Measurements from ENCODE around the gene AVPI1. TPM values are rescaled to one million over a fixed set of nuclear protein-coding genes. Genes with fewer than 3 reads are reported as not detected.

Gene AVPI1
- total and polyA plus RNA-seq, 2 of the 13 experiments (the other 11 are each of a cell fraction or from before 2014, with no cell fraction given): 39.8 to 61.2 TPM

DNA sequence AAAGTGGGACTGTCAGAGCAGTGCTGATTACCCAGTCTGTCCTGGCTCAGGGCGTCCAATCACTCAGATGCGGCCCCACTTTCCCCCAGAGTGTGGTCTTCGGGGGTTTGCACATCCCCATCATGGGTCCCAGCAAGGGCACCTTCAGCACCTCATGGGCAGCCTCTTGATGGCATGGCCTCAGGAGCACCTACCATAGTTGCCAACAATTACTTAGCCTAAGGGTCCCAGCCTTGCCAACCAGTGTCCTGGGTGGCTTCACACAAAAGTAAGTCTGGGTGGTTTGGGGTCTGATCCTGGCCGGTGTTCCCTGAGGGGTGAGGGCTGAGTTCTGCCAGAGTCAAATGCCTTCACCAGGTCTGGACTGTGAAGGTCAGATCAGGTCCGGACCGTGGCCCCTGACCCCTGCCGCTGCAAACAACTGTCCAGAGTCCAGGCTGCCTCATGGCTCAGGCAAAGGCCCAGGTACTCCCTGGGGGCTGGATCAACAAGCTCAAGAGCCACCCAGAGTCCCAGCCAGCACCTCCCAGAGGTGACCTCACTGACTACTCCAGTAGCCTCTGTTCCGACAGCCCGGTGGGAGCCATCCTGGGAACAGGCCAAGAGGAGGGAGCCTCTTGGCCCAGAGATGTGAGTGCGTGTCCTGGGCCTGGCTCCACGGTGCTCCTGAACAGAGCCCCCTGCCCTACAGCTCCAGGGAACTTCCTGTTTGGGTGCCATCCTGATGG lies 20.3 kb upstream of the AVPI1 start (continued):
- TF ChIP-seq, protein P1, sequence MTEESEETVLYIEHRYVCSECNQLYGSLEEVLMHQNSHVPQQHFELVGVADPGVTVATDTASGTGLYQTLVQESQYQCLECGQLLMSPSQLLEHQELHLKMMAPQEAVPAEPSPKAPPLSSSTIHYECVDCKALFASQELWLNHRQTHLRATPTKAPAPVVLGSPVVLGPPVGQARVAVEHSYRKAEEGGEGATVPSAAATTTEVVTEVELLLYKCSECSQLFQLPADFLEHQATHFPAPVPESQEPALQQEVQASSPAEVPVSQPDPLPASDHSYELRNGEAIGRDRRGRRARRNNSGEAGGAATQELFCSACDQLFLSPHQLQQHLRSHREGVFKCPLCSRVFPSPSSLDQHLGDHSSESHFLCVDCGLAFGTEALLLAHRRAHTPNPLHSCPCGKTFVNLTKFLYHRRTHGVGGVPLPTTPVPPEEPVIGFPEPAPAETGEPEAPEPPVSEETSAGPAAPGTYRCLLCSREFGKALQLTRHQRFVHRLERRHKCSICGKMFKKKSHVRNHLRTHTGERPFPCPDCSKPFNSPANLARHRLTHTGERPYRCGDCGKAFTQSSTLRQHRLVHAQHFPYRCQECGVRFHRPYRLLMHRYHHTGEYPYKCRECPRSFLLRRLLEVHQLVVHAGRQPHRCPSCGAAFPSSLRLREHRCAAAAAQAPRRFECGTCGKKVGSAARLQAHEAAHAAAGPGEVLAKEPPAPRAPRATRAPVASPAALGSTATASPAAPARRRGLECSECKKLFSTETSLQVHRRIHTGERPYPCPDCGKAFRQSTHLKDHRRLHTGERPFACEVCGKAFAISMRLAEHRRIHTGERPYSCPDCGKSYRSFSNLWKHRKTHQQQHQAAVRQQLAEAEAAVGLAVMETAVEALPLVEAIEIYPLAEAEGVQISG (CRISPR knock-in tag; IDR thresholded peaks at IDR 0.05): peak; percentile 78
- TF ChIP-seq TEAD2 (CRISPR knock-in tag; IDR thresholded peaks at IDR 0.05) (no peak), ZNF512 (CRISPR knock-in tag; IDR thresholded peaks at IDR 0.05) (no peak), MLX (CRISPR knock-in tag; IDR thresholded peaks at IDR 0.05) (no peak), ZNF780A (CRISPR knock-in tag; IDR thresholded peaks at IDR 0.05) (no peak), RFX3 (CRISPR knock-in tag; IDR thresholded peaks at IDR 0.05) (no peak), RBAK (CRISPR knock-in tag; IDR thresholded peaks at IDR 0.05) (no peak), ZNF264 (CRISPR knock-in tag; IDR thresholded peaks at IDR 0.05) (no peak), STAT5B (CRISPR knock-in tag; IDR thresholded peaks at IDR 0.05) (no peak), TGIF2 (CRISPR knock-in tag; IDR thresholded peaks at IDR 0.05) (no peak), ATM (IDR thresholded peaks at IDR 0.05; ENCODE audit: borderline replicate concordance) (no peak), ONECUT2 (CRISPR knock-in tag; IDR thresholded peaks at IDR 0.05) (no peak), ZBTB3 (CRISPR knock-in tag; IDR thresholded peaks at IDR 0.05; ENCODE audit: borderline replicate concordance, low read depth) (no peak), AGO1 (IDR thresholded peaks at IDR 0.05; ENCODE audit: low read depth, low read length, poor library complexity, severe bottlenecking) (no peak)
- TF ChIP-seq, protein P2, sequence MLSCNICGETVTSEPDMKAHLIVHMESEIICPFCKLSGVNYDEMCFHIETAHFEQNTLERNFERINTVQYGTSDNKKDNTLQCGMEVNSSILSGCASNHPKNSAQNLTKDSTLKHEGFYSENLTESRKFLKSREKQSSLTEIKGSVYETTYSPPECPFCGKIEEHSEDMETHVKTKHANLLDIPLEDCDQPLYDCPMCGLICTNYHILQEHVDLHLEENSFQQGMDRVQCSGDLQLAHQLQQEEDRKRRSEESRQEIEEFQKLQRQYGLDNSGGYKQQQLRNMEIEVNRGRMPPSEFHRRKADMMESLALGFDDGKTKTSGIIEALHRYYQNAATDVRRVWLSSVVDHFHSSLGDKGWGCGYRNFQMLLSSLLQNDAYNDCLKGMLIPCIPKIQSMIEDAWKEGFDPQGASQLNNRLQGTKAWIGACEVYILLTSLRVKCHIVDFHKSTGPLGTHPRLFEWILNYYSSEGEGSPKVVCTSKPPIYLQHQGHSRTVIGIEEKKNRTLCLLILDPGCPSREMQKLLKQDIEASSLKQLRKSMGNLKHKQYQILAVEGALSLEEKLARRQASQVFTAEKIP (CRISPR knock-in tag; IDR thresholded peaks at IDR 0.05; ENCODE audit: borderline replicate concordance): no peak
- TF ChIP-seq, protein P3, sequence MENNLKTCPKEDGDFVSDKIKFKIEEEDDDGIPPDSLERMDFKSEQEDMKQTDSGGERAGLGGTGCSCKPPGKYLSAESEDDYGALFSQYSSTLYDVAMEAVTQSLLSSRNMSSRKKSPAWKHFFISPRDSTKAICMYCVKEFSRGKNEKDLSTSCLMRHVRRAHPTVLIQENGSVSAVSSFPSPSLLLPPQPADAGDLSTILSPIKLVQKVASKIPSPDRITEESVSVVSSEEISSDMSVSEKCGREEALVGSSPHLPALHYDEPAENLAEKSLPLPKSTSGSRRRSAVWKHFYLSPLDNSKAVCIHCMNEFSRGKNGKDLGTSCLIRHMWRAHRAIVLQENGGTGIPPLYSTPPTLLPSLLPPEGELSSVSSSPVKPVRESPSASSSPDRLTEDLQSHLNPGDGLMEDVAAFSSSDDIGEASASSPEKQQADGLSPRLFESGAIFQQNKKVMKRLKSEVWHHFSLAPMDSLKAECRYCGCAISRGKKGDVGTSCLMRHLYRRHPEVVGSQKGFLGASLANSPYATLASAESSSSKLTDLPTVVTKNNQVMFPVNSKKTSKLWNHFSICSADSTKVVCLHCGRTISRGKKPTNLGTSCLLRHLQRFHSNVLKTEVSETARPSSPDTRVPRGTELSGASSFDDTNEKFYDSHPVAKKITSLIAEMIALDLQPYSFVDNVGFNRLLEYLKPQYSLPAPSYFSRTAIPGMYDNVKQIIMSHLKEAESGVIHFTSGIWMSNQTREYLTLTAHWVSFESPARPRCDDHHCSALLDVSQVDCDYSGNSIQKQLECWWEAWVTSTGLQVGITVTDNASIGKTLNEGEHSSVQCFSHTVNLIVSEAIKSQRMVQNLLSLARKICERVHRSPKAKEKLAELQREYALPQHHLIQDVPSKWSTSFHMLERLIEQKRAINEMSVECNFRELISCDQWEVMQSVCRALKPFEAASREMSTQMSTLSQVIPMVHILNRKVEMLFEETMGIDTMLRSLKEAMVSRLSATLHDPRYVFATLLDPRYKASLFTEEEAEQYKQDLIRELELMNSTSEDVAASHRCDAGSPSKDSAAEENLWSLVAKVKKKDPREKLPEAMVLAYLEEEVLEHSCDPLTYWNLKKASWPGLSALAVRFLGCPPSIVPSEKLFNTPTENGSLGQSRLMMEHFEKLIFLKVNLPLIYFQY (CRISPR knock-in tag; IDR thresholded peaks at IDR 0.05; ENCODE audit: borderline replicate concordance): peak; percentile 71; the same call in 1 of the 2 replicates
- TF ChIP-seq, protein P4, sequence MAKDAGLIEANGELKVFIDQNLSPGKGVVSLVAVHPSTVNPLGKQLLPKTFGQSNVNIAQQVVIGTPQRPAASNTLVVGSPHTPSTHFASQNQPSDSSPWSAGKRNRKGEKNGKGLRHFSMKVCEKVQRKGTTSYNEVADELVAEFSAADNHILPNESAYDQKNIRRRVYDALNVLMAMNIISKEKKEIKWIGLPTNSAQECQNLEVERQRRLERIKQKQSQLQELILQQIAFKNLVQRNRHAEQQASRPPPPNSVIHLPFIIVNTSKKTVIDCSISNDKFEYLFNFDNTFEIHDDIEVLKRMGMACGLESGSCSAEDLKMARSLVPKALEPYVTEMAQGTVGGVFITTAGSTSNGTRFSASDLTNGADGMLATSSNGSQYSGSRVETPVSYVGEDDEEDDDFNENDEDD (CRISPR knock-in tag; IDR thresholded peaks at IDR 0.05; ENCODE audit: borderline replicate concordance): no peak

Data from HepG2 (cell line).